Measurements from ENCODE around the gene DHRSX.

The DHRSX gene

GRCh38 chrX:2452799-2453198 is 48.0 kb downstream of the DHRSX start:
- Histone ChIP-seq H3K4me3 (no peak overlapping the region), H3K27ac (no peak overlapping the region), H3K9ac (no peak overlapping the region), H3K27me3 (no peaks in the 10 kb centered on the region), H3K4me1 (peaks cover 0 to 37% (median 26%) of the 10 kb centered on the region in 10 experiments; a peak in 18 of 20 replicates), H3K9me3 (replicated peaks in 1 of 11) (peaks cover 3 to 42% (median 25%) of the 10 kb centered on the region in 11 experiments), H4K20me1 (peaks cover 7 to 64% (median 26%) of the 10 kb centered on the region in 11 experiments; a peak in 16 of 22 replicates), H3K36me3 (peaks cover 22 to 41% (median 35%) of the 10 kb centered on the region in 11 experiments), H3K4me2 (no peak overlapping the region)
- no peak for TF ChIP-seq Cebpa-rat (IDR thresholded peaks at IDR 0.05)

GRCh38 chrX:2452317-2452784 is 48.4 kb downstream of the DHRSX start:
- H3K4me1 ChIP-seq: peaks cover 0 to 37% (median 26%) of the 10 kb centered on the region in 10 experiments; a peak in 18 of 20 replicates
- H3K36me3 ChIP-seq: peaks cover 22 to 39% (median 33%) of the 10 kb centered on the region in 11 experiments
- no peak for TF ChIP-seq Cebpa-rat (IDR thresholded peaks at IDR 0.05)
- no peak overlapping the region for H3K4me3 ChIP-seq
- H3K9me3 ChIP-seq (replicated peaks in 1 of 11): peaks cover 8 to 42% (median 28%) of the 10 kb centered on the region in 11 experiments
- no peak overlapping the region for H3K4me2 ChIP-seq
- peaks cover 3 to 60% (median 22%) of the 10 kb centered on the region in 11 experiments; a peak in 15 of 22 replicates for H4K20me1 ChIP-seq
- H3K9ac ChIP-seq: no peak overlapping the region
- no peaks in the 10 kb centered on the region for H3K27me3 ChIP-seq
- H3K27ac ChIP-seq: no peak overlapping the region

- 0 out of 22 replicates have a peak overlapping the region, but pooled peaks of 1 of the 11 experiments have one; percentile 2 for H3K27ac ChIP-seq
- H4K20me1 ChIP-seq: peaks cover 3 to 54% (median 15%) of the 10 kb centered on the region in 11 experiments; a peak in 13 of 22 replicates
- peaks cover 28 to 44% (median 36%) of the 10 kb centered on the region in 11 experiments for H3K36me3 ChIP-seq
- no peak overlapping the region for H3K4me3 ChIP-seq
- H3K9me3 ChIP-seq (replicated peaks in 1 of 11): peaks cover 14 to 46% (median 34%) of the 10 kb centered on the region in 11 experiments
- H3K4me2 ChIP-seq: peak overlapping the region in 8 of 11 experiments; percentile 11 to 71 (median 29); a peak in 13 of 22 replicates
- no peaks in the 10 kb centered on the region for H3K27me3 ChIP-seq
- H3K4me1 ChIP-seq: peaks cover 0 to 37% (median 26%) of the 10 kb centered on the region in 10 experiments; a peak in 18 of 20 replicates
- TF ChIP-seq Cebpa-rat (IDR thresholded peaks at IDR 0.05): no peak
- no peak overlapping the region; a peak in 1 of 22 replicates for H3K9ac ChIP-seq
Measured at GRCh38 chrX:2451501-2452316, 49.1 kb downstream of the DHRSX start.

- Histone ChIP-seq H3K4me3 (no peak overlapping the region), H3K9me3 (replicated peaks in 1 of 11) (peaks cover 24 to 56% (median 44%) of the 10 kb centered on the region in 11 experiments), H3K27me3 (no peaks in the 10 kb centered on the region), H3K9ac (peak overlapping the region in 1 of 11 experiments; percentile 29; a peak in 2 of 22 replicates), H3K4me1 (peaks cover 0 to 37% (median 26%) of the 10 kb centered on the region in 10 experiments; a peak in 18 of 20 replicates), H4K20me1 (peaks cover 0 to 43% (median 6%) of the 10 kb centered on the region in 11 experiments; a peak in 8 of 22 replicates), H3K27ac (peak overlapping the region in 5 of 11 experiments; percentile 0 to 43 (median 15); a peak in 5 of 22 replicates), H3K36me3 (peaks cover 38 to 55% (median 46%) of the 10 kb centered on the region in 11 experiments), H3K4me2 (peak overlapping the region in 9 of 11 experiments; percentile 11 to 71 (median 31); a peak in 16 of 22 replicates)
- TF ChIP-seq Cebpa-rat (IDR thresholded peaks at IDR 0.05): no peak
Measured at GRCh38 chrX:2450681-2451080, 50.1 kb downstream of the DHRSX start.

- H3K9me3 ChIP-seq (replicated peaks in 1 of 11): peaks cover 26 to 56% (median 47%) of the 10 kb centered on the region in 11 experiments
- peaks cover 0 to 41% (median 0%) of the 10 kb centered on the region in 11 experiments; a peak in 6 of 22 replicates for H4K20me1 ChIP-seq
- H3K9ac ChIP-seq: no peak overlapping the region
- H3K4me2 ChIP-seq: peak overlapping the region in 9 of 11 experiments; percentile 14 to 71 (median 50); a peak in 15 of 22 replicates
- H3K4me3 ChIP-seq: no peak overlapping the region; a peak in 1 of 20 replicates
- H3K4me1 ChIP-seq: peaks cover 0 to 37% (median 26%) of the 10 kb centered on the region in 10 experiments; a peak in 18 of 20 replicates
- H3K36me3 ChIP-seq: peaks cover 31 to 60% (median 49%) of the 10 kb centered on the region in 11 experiments
- no peak for TF ChIP-seq Cebpa-rat (IDR thresholded peaks at IDR 0.05)
- no peaks in the 10 kb centered on the region for H3K27me3 ChIP-seq
- H3K27ac ChIP-seq: peak overlapping the region in 7 of 11 experiments; percentile 0 to 43 (median 24); a peak in 8 of 22 replicates
Measured at GRCh38 chrX:2449135-2449886, 51.5 kb downstream of the DHRSX start.

- H3K27me3 ChIP-seq: no peaks in the 10 kb centered on the region
- H3K9me3 ChIP-seq (replicated peaks in 1 of 11): peaks cover 26 to 53% (median 40%) of the 10 kb centered on the region in 11 experiments
- TF ChIP-seq Cebpa-rat (IDR thresholded peaks at IDR 0.05): no peak
- no peak overlapping the region for H3K27ac ChIP-seq
- H3K4me2 ChIP-seq: no peak overlapping the region
- peaks cover 22 to 59% (median 51%) of the 10 kb centered on the region in 11 experiments for H3K36me3 ChIP-seq
- H3K4me1 ChIP-seq: peaks cover 0 to 37% (median 26%) of the 10 kb centered on the region in 10 experiments; a peak in 18 of 20 replicates
- H4K20me1 ChIP-seq: peaks cover 0 to 37% (median 0%) of the 10 kb centered on the region in 11 experiments; a peak in 6 of 22 replicates
- no peak overlapping the region for H3K4me3 ChIP-seq
- no peak overlapping the region for H3K9ac ChIP-seq
Measured at GRCh38 chrX:2447484-2447883, 53.3 kb downstream of the DHRSX start.

GRCh38 chrX:2446815-2447214 is 54.0 kb downstream of the DHRSX start:
- Histone ChIP-seq H3K36me3 (peaks cover 20 to 60% (median 45%) of the 10 kb centered on the region in 11 experiments; a peak in 21 of 22 replicates), H3K9ac (no peak overlapping the region), H3K9me3 (replicated peaks in 1 of 11) (peaks cover 26 to 50% (median 39%) of the 10 kb centered on the region in 11 experiments), H4K20me1 (peaks cover 0 to 30% (median 0%) of the 10 kb centered on the region in 11 experiments; a peak in 6 of 22 replicates), H3K27me3 (no peaks in the 10 kb centered on the region), H3K4me2 (no peak overlapping the region), H3K27ac (no peak overlapping the region), H3K4me3 (no peak overlapping the region), H3K4me1 (peaks cover 0 to 32% (median 25%) of the 10 kb centered on the region in 10 experiments; a peak in 18 of 20 replicates)
- no peak for TF ChIP-seq Cebpa-rat (IDR thresholded peaks at IDR 0.05)
